Fibroblast of lung (primary cell): ENCODE data around the gene MRAS.

ENCODE experiments used
- CTCF ChIP-seq, 2 donors: IDR thresholded peaks in 1 of 2; conservative IDR thresholded peaks in 1 of 2; 1 replicate in 1 of 2; 2 replicates in 1 of 2; pipeline ENCODE4 v1.5.1; 2011 to 2012; ENCODE audit warnings: low read length in 2 of 2, control low read depth in 1 of 2, inconsistent platforms in 1 of 2, low read depth in 1 of 2, mild to moderate bottlenecking in 1 of 2
- EZH2 ChIP-seq: IDR thresholded peaks from 2 replicates; pipeline ENCODE4 v1.5.1; 2012; ENCODE audit warnings: low read length, control low read depth, mild to moderate bottlenecking; ENCODE audit errors: missing control alignments

GRCh38 chr3:138370321-138370720 is 21.9 kb downstream of the MRAS start:
- TF ChIP-seq CTCF (conservative IDR thresholded peaks at IDR 0.05 in 1 of 2, IDR thresholded peaks at IDR 0.05 in 1 of 2; ENCODE audit: low read depth in 1 of 2, low read length in 2 of 2) (no peak), EZH2 (no peak)
